Caco-2 (cell line): ENCODE data around the gene SORBS2. TPM values are rescaled to one million over a fixed set of nuclear protein-coding genes. Genes with fewer than 3 reads are reported as not detected.

Experiments
- BruUV-seq: library from RNA; stranded (reverse); fragments of 400-500 nt; replicated peaks from 2 replicates; lab custom pipeline; 2021; lab: Mats Ljungman, UMichigan
- CTCF ChIA-PET: fragments of 300-600 bp; sonication (Branson Sonifier 250); formaldehyde crosslinking; loops from one replicate; lab custom pipeline; 2022; ENCODE audit warnings: antibody characterized with exemption; lab: Charles Lee
- POLR2A ChIA-PET: fragments of 300-600 bp; sonication (Branson Sonifier 250); formaldehyde crosslinking; loops from one replicate; lab custom pipeline; 2022; ENCODE audit warnings: antibody characterized with exemption; lab: Charles Lee
- DNase-seq, 2 experiments: peaks; one replicate each; pipeline versions ENCODE4 v3.0.0 to v3.0.0-alpha.2; 2020 to 2022
- H3K27me3 ChIP-seq: replicated peaks from 2 replicates; pipeline ENCODE4 v1.6.0; 2011; ENCODE audit warnings: low read length; ENCODE audit not compliant: control insufficient read depth, insufficient read depth
- H3K36me3 ChIP-seq: 2 replicates; pipeline ENCODE4 v1.5.1; 2011; ENCODE audit warnings: low read length; ENCODE audit not compliant: control insufficient read depth, insufficient read depth
- H3K4me1 ChIP-seq: fragments of 250-450 bp; sonication (Bioruptor Pico); 2 replicates; pipeline ENCODE4 v1.5.1; 2020; ENCODE audit warnings: mild to moderate bottlenecking
- H3K4me3 ChIP-seq: 2 replicates; pipeline ENCODE4 v1.5.1; 2011; ENCODE audit warnings: low read depth, mild to moderate bottlenecking, control low read depth, low read length
- H3K9me3 ChIP-seq: fragments of 250-450 bp; sonication (Bioruptor Pico); 2 replicates; pipeline ENCODE4 v1.5.1; 2020; ENCODE audit warnings: mild to moderate bottlenecking, moderate library complexity
- H3K27ac Mint-ChIP-seq: one replicate; pipeline ENCODE4 v1.8.0; 2022; ENCODE audit warnings: mixed read lengths; ENCODE audit not compliant: unreplicated experiment
- H3K27me3 Mint-ChIP-seq: one replicate; pipeline ENCODE4 v1.8.0; 2022; ENCODE audit warnings: mixed read lengths; ENCODE audit not compliant: insufficient read depth, unreplicated experiment
- H3K36me3 Mint-ChIP-seq: one replicate; pipeline ENCODE4 v1.8.0; 2022; ENCODE audit warnings: mild to moderate bottlenecking, mixed read lengths; ENCODE audit not compliant: insufficient read depth, unreplicated experiment
- H3K4me1 Mint-ChIP-seq: one replicate; pipeline ENCODE4 v1.8.0; 2022; ENCODE audit warnings: low read depth, mixed read lengths; ENCODE audit not compliant: unreplicated experiment
- H3K4me3 Mint-ChIP-seq: one replicate; pipeline ENCODE4 v1.8.0; 2022; ENCODE audit warnings: mild to moderate bottlenecking, moderate library complexity, mixed read lengths; ENCODE audit not compliant: unreplicated experiment
- H3K9me3 Mint-ChIP-seq: one replicate; pipeline ENCODE4 v1.8.0; 2022; ENCODE audit warnings: mixed read lengths; ENCODE audit not compliant: unreplicated experiment
- intact Hi-C: fragments of 100-400 bp; cut with micrococcal nuclease; formaldehyde crosslinking; loops from one replicate; pipeline ENCODE4 v1.10.0; 2022; ENCODE audit not compliant: unreplicated experiment
- total RNA-seq: library from RNA; stranded (reverse); gene quantifications from 2 replicates; pipeline ENCODE4 v1.2.3, GENCODE V29; 2022
- TF ChIP-seq, protein P1 (sequence below), 2 experiments: fragments of 200-600 bp in 1 of 2; IDR thresholded peaks; 1 replicate in 1 of 2; 2 replicates in 1 of 2; pipeline versions ENCODE4 v1.5.1 to v1.8.0; 2011 to 2022; ENCODE audit warnings: antibody characterized with exemption in 1 of 2, control low read depth in 1 of 2, inconsistent platforms in 1 of 2, low read depth in 1 of 2, low read length in 1 of 2, mild to moderate bottlenecking in 1 of 2, moderate library complexity in 1 of 2; ENCODE audit not compliant: insufficient read depth in 1 of 2, severe bottlenecking in 1 of 2, unreplicated experiment in 1 of 2

The SORBS2 gene
- total RNA-seq, 1 experiment from 2014 or later = 47.7 TPM

DNA sequence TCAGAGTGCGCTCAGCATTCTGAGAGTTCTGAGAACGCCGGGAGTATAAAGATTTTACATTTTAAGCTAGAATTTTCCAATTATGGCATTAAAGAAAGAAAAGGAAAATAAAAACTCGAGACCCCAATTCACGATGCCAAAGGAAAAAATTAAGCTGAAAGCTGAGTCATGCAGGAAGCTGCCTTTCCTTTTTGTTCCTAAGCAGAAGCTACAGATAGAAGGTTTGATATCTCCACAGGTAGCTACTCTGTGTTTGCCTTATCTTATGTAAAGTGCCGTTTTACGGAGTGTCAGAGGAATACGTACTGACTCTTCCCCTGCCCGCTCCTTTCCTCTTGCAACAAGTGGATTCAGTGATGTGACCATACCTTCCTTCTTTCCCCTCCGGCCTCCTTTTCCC lies 10.8 kb upstream of the SORBS2 start:
- Mint-ChIP-seq H3K4me3 (no peak overlapping the region), H3K4me1 (no peaks in the 10 kb centered on the region), H3K36me3 (no peaks in the 10 kb centered on the region), H3K27me3 (no peaks in the 10 kb centered on the region), H3K9me3 (no peaks in the 10 kb centered on the region), H3K27ac (no peak overlapping the region)
- ChIA-PET CTCF (no interaction called here), POLR2A (no interaction called here)
- no TSS peak for BruUV-seq
- Histone ChIP-seq H3K4me1 (peaks cover under 1% of the 10 kb centered on the region; the same call in 1 of the 2 replicates), H3K36me3 (no peaks in the 10 kb centered on the region), H3K4me3 (no peak overlapping the region), H3K27me3 (no peaks in the 10 kb centered on the region), H3K9me3 (no peaks in the 10 kb centered on the region)
- no peak for DNase-seq
- TF ChIP-seq, protein P1, sequence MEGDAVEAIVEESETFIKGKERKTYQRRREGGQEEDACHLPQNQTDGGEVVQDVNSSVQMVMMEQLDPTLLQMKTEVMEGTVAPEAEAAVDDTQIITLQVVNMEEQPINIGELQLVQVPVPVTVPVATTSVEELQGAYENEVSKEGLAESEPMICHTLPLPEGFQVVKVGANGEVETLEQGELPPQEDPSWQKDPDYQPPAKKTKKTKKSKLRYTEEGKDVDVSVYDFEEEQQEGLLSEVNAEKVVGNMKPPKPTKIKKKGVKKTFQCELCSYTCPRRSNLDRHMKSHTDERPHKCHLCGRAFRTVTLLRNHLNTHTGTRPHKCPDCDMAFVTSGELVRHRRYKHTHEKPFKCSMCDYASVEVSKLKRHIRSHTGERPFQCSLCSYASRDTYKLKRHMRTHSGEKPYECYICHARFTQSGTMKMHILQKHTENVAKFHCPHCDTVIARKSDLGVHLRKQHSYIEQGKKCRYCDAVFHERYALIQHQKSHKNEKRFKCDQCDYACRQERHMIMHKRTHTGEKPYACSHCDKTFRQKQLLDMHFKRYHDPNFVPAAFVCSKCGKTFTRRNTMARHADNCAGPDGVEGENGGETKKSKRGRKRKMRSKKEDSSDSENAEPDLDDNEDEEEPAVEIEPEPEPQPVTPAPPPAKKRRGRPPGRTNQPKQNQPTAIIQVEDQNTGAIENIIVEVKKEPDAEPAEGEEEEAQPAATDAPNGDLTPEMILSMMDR (IDR thresholded peaks at IDR 0.05; ENCODE audit: insufficient read depth in 1 of 2, low read depth in 1 of 2, low read length in 1 of 2, severe bottlenecking in 1 of 2, unreplicated experiment in 1 of 2) = no peak
- intact Hi-C loops = no loop called here

DNA sequence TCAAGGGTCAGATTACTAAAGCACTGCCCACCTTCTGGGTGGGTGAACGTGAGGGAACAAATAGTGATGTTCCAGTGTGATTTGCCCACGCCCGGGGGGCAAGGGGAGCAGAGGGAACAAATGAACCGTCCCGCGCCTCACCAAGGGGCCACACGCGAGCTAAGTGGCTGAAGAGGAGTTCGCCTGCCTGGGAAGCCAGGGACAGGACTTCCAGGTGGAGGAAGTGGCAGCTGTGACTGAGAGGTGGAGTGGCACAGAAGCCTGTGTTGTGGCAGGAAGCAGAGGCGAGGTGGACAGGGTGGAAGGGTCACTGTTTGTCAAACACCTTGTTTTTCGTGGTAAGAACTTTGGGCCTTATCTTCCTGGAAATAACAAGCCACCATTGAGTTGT lies 9.0 kb upstream of the SORBS2 start:
- Mint-ChIP-seq H3K4me1 (no peaks in the 10 kb centered on the region), H3K27ac (no peak overlapping the region), H3K27me3 (no peaks in the 10 kb centered on the region), H3K36me3 (no peaks in the 10 kb centered on the region), H3K4me3 (no peak overlapping the region), H3K9me3 (no peaks in the 10 kb centered on the region)
- CTCF ChIA-PET = no interaction called here
- intact Hi-C loops = no loop called here
- peaks cover 6% of the 10 kb centered on the region; the same call in 1 of the 2 replicates for H3K4me1 ChIP-seq
- H3K9me3 ChIP-seq = no peaks in the 10 kb centered on the region
- TF ChIP-seq, protein P1 (IDR thresholded peaks at IDR 0.05; ENCODE audit: insufficient read depth in 1 of 2, low read depth in 1 of 2, low read length in 1 of 2, severe bottlenecking in 1 of 2, unreplicated experiment in 1 of 2) = no peak
- H3K4me3 ChIP-seq = no peak overlapping the region
- no peaks in the 10 kb centered on the region for H3K27me3 ChIP-seq
- BruUV-seq = no TSS peak
- no peak for DNase-seq
- no peaks in the 10 kb centered on the region for H3K36me3 ChIP-seq
- POLR2A ChIA-PET = no interaction called here

DNA sequence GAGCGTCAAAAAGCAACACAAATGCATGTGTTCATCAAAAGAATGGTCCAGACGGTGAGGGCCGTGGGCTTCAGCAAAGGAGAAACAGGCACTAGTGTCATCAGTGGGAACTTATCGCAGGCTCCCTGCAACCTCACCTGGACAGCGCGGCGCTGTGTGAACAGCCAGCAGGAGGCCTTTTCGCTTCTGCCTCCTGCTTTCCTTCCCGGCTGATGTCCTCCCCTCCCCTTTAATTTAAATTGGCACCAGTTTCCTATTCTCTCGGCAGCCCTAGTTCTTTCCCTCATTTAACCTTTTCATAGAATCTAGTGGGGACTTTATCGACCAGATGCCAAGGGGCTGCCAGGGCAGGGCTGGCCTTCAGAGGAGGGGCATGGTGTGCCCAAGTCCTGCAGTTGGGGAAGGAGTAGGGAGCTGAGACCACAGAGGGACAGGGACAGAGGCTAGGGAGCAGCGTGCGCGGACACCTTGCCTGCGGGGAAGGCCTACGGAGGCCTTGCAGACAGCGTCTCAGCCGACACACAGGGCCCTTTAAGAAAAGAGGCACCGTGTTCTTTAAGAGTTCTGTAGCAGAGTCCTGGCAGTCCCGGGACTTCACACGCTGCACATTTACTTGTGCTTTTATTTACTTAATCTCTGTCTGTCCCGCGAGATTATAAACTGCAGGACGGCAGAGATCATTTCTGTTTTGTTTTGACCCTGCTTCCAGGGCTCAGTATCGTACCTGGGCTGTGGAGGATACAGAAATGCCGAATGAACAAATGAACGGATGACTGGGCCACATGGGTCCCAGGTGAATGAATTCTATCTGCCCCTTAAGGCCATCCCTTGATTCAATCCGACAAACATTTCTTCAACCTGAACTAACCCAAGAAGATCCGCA lies 8.4 kb upstream of the SORBS2 start:
- Histone ChIP-seq H3K27me3 (no peaks in the 10 kb centered on the region), H3K36me3 (no peaks in the 10 kb centered on the region), H3K4me3 (no peak overlapping the region), H3K9me3 (no peaks in the 10 kb centered on the region), H3K4me1 (peaks cover 6% of the 10 kb centered on the region; the same call in 1 of the 2 replicates)
- no peaks in the 10 kb centered on the region for H3K9me3 Mint-ChIP-seq
- CTCF ChIA-PET = no interaction called here
- H3K36me3 Mint-ChIP-seq = no peaks in the 10 kb centered on the region
- H3K4me3 Mint-ChIP-seq = no peak overlapping the region
- POLR2A ChIA-PET = no interaction called here
- H3K27me3 Mint-ChIP-seq = no peaks in the 10 kb centered on the region
- TF ChIP-seq, protein P1 (IDR thresholded peaks at IDR 0.05; ENCODE audit: insufficient read depth in 1 of 2, low read depth in 1 of 2, low read length in 1 of 2, severe bottlenecking in 1 of 2, unreplicated experiment in 1 of 2) = no peak
- no TSS peak for BruUV-seq
- H3K4me1 Mint-ChIP-seq = no peaks in the 10 kb centered on the region
- intact Hi-C loops = no loop called here
- H3K27ac Mint-ChIP-seq = no peak overlapping the region
- no peak for DNase-seq
